Stimulated activated CD4-positive, alpha-beta T cell treated with anti-CD3 and anti-CD28 coated beads, Interleukin-4, amount 100 ng/mL, for 24 hours (primary cell): ENCODE results near the gene QSOX1.
"Not testable (repeated sequence)": the region's sequence is repeated elsewhere in the genome, so short reads cannot be mapped to it uniquely, and the experiment has no call there.

Experiments used
- DNase-seq: peaks from one replicate; pipeline ENCODE4 v3.0.0-alpha.2; 2020

Gene QSOX1, protein sequence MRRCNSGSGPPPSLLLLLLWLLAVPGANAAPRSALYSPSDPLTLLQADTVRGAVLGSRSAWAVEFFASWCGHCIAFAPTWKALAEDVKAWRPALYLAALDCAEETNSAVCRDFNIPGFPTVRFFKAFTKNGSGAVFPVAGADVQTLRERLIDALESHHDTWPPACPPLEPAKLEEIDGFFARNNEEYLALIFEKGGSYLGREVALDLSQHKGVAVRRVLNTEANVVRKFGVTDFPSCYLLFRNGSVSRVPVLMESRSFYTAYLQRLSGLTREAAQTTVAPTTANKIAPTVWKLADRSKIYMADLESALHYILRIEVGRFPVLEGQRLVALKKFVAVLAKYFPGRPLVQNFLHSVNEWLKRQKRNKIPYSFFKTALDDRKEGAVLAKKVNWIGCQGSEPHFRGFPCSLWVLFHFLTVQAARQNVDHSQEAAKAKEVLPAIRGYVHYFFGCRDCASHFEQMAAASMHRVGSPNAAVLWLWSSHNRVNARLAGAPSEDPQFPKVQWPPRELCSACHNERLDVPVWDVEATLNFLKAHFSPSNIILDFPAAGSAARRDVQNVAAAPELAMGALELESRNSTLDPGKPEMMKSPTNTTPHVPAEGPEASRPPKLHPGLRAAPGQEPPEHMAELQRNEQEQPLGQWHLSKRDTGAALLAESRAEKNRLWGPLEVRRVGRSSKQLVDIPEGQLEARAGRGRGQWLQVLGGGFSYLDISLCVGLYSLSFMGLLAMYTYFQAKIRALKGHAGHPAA

GRCh38 chr1:180154325-180155181, at the start of gene QSOX1:
TSS of gene QSOX1 (plus strand) at chr1:180154869. CDS start at chr1:180154908, 39 bp downstream.
- peak; percentile 88 for DNase-seq

- no peak for DNase-seq
Observed at GRCh38 chr1:180112091-180112490, 42.6 kb upstream of the QSOX1 start.

GRCh38 chr1:180112984-180113647, 41.6 kb upstream of the QSOX1 start:
- DNase-seq = no peak

GRCh38 chr1:180114396-180114945, 40.2 kb upstream of the QSOX1 start:
- DNase-seq = no peak

DNA sequence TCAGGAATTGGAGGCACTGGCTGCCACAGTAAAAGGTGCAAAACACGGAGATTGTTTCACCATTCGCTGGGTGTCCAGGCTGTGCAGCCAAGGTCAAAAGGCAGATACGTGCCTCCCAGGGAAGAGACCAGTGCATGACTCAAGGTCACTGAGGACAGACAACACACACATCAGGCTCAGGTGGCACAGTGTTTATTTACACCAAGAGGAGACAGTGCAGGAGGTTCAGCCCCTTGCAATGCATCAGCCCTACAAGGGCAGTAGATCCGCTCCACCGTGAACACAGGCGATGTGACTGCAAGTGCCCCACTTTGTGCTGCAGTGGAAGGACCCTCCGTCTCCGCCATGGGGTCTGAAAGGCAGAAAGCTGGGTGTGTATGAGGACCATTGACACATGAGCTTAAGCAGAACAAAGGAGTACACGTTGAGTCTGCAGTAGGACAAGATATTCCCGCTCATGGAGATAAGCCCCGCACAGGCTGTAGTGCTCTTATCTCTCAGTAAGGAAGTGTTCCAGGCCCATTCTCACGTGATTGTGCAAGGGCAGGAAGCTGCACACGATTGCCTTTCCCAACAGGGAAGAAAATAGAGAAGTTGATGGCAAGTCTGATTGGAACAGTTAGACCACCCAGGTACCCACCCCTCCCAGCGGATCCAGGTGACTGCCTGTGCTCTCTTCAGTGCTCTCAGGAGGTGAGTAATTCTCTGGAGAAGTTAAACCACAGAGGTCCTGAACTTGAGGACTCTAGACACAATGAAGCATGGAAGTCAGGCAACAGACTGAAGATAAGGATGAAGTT, 37.5 kb upstream of the QSOX1 start:
- DNase-seq = no peak

DNA sequence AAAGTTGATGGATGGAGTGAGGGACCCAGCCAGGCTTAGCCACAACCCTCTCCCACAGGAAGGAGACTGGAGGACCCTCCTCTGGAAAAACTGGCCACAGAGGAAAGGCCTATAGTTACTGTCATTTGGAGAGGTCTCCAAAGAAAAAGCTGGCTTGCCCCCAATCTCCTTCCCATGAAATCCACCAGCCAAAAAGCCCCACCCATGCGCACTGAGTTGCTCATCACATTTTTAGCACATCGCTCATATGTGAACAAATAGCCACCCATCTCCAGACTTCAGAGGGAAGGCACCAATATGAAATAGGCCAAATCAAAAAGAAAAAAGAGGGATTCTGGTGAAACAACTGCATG, 36.9 kb upstream of the QSOX1 start:
- DNase-seq = no peak

GRCh38 chr1:180119837-180120236, 34.8 kb upstream of the QSOX1 start:
- no peak for DNase-seq

DNA sequence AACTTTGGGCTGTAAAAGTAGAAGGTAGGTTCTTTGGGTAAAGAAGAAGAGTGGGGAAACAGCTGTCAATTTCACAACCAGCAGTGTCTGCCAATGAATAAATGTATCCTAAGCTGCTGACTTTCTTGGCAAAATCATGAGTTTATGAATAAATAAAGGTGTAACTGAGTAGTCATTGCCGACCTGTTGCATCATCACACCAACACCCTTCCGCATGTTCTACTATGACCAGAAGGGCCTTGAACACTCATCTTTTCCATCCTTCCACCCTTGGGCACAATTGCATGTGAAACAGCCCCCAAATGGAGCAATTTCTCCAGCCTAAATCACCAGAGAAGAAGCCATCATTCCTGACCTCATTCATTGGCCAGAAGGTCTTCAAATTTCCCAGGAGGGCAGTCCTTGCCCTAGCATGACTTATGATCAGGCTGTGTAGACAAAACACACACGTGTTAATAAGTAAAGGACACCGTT, 31.2 kb upstream of the QSOX1 start:
- DNase-seq = no peak

DNA sequence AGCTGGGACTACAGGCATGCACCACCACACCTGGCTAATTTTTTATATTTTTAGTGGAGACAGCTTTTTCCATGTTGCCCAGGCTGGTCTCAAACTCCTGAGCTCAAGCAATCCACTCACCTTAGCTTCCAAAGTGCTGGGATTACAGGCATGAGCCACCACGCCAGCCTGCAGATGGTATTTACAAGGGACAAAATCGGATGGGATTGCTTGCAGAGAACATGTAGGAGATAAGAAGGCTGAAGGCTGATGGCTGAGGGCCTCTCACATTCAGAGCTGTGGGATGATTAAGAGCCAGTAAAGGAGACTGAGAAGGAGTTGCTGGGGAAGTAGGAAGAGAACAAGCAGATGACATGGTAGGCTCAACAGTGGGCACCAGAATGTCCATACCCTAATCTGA, 24.0 kb upstream of the QSOX1 start:
- DNase-seq = no peak

GRCh38 chr1:180131510-180131909, 23.2 kb upstream of the QSOX1 start:
- DNase-seq = no peak

- DNase-seq = no peak
Observed at GRCh38 chr1:180133193-180133592, 21.5 kb upstream of the QSOX1 start.

DNA sequence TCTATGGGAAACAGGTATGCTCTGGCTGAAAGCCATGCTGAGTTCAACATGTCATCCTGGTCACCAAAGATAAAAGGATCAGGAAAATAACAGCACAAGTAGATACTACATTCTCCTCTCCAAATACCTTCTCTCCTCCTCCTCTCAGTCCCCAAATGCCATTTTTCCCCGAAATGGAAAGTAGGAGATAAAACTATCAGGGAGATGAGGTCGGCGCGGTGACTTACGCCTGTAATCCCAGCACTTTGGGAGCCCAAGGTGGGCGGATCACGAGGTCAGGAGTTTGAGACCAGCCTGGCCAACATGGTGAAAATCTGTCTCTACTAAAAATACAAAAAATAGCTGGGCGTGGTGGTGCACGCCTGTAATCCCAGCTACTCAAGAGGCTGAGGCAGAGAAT, 21.0 kb upstream of the QSOX1 start:
- DNase-seq = not testable (repeated sequence)

- no peak for DNase-seq
Observed at GRCh38 chr1:180135535-180135934, 19.1 kb upstream of the QSOX1 start.

GRCh38 chr1:180136331-180136967, 18.2 kb upstream of the QSOX1 start:
- no peak for DNase-seq

GRCh38 chr1:180136968-180137356, 17.7 kb upstream of the QSOX1 start:
- DNase-seq = no peak

DNA sequence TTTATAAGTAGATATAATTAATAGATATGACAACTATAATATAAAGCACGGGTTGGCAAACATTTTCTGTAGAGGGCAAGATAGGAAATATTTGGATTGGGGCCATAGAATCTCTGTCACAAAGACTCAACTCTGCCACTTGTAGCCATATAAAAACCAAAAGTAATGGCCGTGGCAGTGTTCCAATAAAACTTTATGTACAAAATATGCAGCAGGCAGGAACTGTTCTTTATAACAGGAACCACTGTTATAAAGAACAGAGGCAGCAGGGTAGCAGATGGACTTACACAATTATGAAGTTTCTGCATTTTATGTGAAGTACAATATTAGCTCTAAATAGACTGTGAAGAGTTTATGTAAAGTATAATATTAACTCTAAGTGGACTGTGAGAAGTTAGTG, 16.9 kb upstream of the QSOX1 start:
- DNase-seq = no peak

- DNase-seq = no peak
Observed at GRCh38 chr1:180141381-180141934, 13.2 kb upstream of the QSOX1 start.

DNA sequence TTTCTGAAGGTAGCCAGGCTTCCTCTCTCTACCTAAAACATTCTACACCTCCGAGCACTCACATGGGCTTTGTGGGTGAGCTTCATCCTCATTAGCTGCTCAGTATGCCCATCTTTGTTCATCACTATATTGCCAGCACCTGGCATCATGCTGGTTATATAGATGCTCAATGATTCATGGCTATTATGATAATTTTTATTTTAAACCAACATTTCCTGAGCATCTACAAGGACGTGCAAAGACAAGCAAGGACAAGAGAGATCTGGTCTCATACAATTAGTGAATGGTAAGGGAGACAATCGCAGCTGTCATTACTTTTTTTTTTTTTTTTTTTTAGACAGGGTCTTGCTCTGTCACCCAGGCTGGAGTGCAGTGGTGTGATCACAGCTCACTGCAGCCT, 11.3 kb upstream of the QSOX1 start:
- DNase-seq = no peak

DNA sequence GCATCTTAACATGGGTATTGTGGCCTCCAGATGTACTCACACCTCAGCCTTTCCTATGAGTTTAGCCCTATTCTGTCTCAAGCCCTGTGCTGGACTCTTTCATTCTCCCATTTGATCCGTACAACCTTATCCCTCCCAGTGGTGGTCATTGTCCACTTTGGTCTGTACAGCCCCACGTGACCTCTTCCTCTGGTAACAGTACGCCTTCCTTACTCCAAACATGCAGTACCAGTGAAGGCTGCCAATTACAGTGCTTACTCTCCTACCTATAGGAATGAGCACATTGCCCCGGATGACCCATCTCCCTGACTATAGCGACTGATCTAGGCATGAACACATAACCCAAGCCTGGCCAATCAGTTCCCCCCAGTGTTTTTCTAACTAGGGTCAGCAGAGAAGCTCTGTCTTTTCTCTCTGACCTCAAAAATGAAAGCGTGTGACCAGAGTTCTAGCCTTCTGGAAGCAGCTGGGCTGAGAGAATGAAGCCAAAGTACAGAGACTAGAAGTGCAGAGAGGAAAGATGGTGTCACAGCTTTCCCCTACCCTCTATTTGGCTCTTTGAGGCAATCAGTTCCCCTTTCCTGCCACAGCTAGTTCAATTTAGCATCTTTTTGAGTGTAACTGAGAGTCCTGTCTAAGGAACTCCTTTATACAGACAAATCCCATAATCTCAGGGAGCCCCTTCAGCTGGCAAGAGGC, 9.9 kb upstream of the QSOX1 start:
- no peak for DNase-seq

GRCh38 chr1:180145446-180145845, 9.2 kb upstream of the QSOX1 start:
- DNase-seq = no peak
